A549 (cell line): ENCODE results near the gene GAS2L2. TPM values are rescaled to one million over a fixed set of nuclear protein-coding genes. Genes with fewer than 3 reads are reported as not detected.

Experiments
- ATAC-seq, 2 experiments: fragments of 200-7000 bp in 1 of 2; fragments of >200 bp in 1 of 2; cut with Nextera tagmentation in 1 of 2; cut with Tn5 transposase in 1 of 2; 3 replicates each; pipeline versions ENCODE4 v1.8.0 to v1.9.1; 2018 to 2020; ENCODE audit warnings: mild to moderate bottlenecking in 1 of 2, moderate library complexity in 1 of 2
- CTCF ChIA-PET: fragments of 300-600 bp; sonication (Branson Sonifier 250); formaldehyde crosslinking; extraction: SDS; loops from one replicate; lab custom pipeline; 2021; ENCODE audit warnings: antibody characterized with exemption, inconsistent platforms; lab: Yijun Ruan, JAX
- POLR2A ChIA-PET: fragments of 350-600 bp; formaldehyde crosslinking; extraction: SDS; loops from one replicate; lab custom pipeline; 2021; ENCODE audit warnings: antibody characterized with exemption, inconsistent platforms; lab: Yijun Ruan, JAX
- DNase-seq, 2 experiments: peaks; one replicate each; pipeline versions ENCODE4 v3.0.0 to v3.0.0-alpha.2; 2011 to 2016; ENCODE audit warnings: low read depth in 1 of 2, low spot score in 1 of 2
- FAIRE-seq: peaks from 2 replicates; lab custom pipeline; 2011; peaks lifted over from hg19 to GRCh38; lab: Jason Lieb, UNC
- H3K27ac ChIP-seq, 2 experiments: fragments of >200 bp; sonication (Bioruptor Twin); formaldehyde crosslinking; 3 replicates each; pipeline ENCODE4 v1.5.1; 2016 to 2017
- H3K4me1 ChIP-seq: fragments of >200 bp; sonication (Bioruptor Twin); formaldehyde crosslinking; 3 replicates; pipeline ENCODE4 v1.6.1; 2016
- H3K4me2 ChIP-seq: fragments of >200 bp; sonication (Bioruptor Twin); formaldehyde crosslinking; 3 replicates; pipeline ENCODE4 v1.6.1; 2016
- H3K4me3 ChIP-seq: fragments of >200 bp; sonication (Bioruptor Twin); formaldehyde crosslinking; 3 replicates; pipeline ENCODE4 v1.5.1; 2016
- H3K9me3 ChIP-seq: fragments of >200 bp; sonication (Bioruptor Twin); formaldehyde crosslinking; 3 replicates; pipeline ENCODE4 v1.6.1; 2016
- CBX8 ChIP-seq: fragments of 200-600 bp; sonication (generic); IDR thresholded peaks from 2 replicates; pipeline ENCODE4 v1.6.1; 2016
- CHD2 ChIP-seq: fragments of 150-350 bp; IDR thresholded peaks from 2 replicates; pipeline ENCODE4 v1.6.1; 2014; ENCODE audit warnings: low read length; ENCODE audit not compliant: partially characterized antibody
- EHF ChIP-seq: fragments of 250-450 bp; sonication (Bioruptor Pico); IDR thresholded peaks from 2 replicates; pipeline ENCODE4 v1.5.0; 2020; ENCODE audit warnings: mild to moderate bottlenecking
- EHMT2 ChIP-seq: fragments of 200-600 bp; sonication (generic); IDR thresholded peaks from 2 replicates; pipeline ENCODE4 v1.6.1; 2016; ENCODE audit warnings: antibody characterized with exemption, low read depth, mild to moderate bottlenecking, moderate library complexity
- FOSL2 ChIP-seq, 2 experiments: fragments of 450-650 bp in 1 of 2; fragments of >200 bp in 1 of 2; sonication (Bioruptor Twin) in 1 of 2; formaldehyde crosslinking; IDR thresholded peaks; 2 replicates each; pipeline versions ENCODE4 v1.5.0 to v1.6.1; 2016 to 2020; ENCODE audit warnings: mild to moderate bottlenecking in 1 of 2, moderate library complexity in 1 of 2
- HEYL ChIP-seq: fragments of 250-450 bp; sonication (Bioruptor Pico); IDR thresholded peaks from 2 replicates; pipeline ENCODE4 v1.8.0; 2021; ENCODE audit warnings: mild to moderate bottlenecking, moderate library complexity
- HOXB13 ChIP-seq: fragments of 250-450 bp; sonication (Bioruptor Pico); IDR thresholded peaks from 2 replicates; pipeline ENCODE4 v1.5.0; 2020; ENCODE audit warnings: low read depth, mild to moderate bottlenecking, moderate library complexity
- HOXB5 ChIP-seq: fragments of 250-450 bp; sonication (Bioruptor Pico); IDR thresholded peaks from 2 replicates; pipeline ENCODE4 v1.5.0; 2020; ENCODE audit warnings: mild to moderate bottlenecking, moderate library complexity
- KDM1A ChIP-seq: fragments of 200-600 bp; sonication (generic); IDR thresholded peaks from 2 replicates; pipeline ENCODE4 v1.6.1; 2016; ENCODE audit warnings: low read depth, mild to moderate bottlenecking
- KDM5A ChIP-seq: fragments of 200-600 bp; sonication (generic); IDR thresholded peaks from 2 replicates; pipeline ENCODE4 v1.6.1; 2016; ENCODE audit warnings: antibody characterized with exemption, mild to moderate bottlenecking
- MAZ ChIP-seq: fragments of 150-350 bp; IDR thresholded peaks from 2 replicates; pipeline ENCODE4 v1.6.1; 2014; ENCODE audit warnings: antibody characterized with exemption, low read depth, low read length, borderline replicate concordance
- MYC ChIP-seq: IDR thresholded peaks from 2 replicates; pipeline ENCODE4 v1.6.1; 2012; ENCODE audit warnings: mild to moderate bottlenecking, inconsistent platforms, low read length, improper control_type of control experiment, borderline replicate concordance
- NPAS2 ChIP-seq: fragments of 250-450 bp; sonication (Bioruptor Pico); IDR thresholded peaks from 2 replicates; pipeline ENCODE4 v1.8.0; 2022; ENCODE audit warnings: mild to moderate bottlenecking, moderate library complexity, borderline replicate concordance
- POLR2A ChIP-seq: IDR thresholded peaks from 2 replicates; pipeline ENCODE4 v1.6.1; 2012; ENCODE audit warnings: mild to moderate bottlenecking, low read length
- RAD21 ChIP-seq, 2 experiments: fragments of >200 bp in 1 of 2; sonication (Bioruptor Twin) in 1 of 2; formaldehyde crosslinking in 1 of 2; IDR thresholded peaks in 1 of 2; conservative IDR thresholded peaks in 1 of 2; 2 replicates in 1 of 2; 3 replicates in 1 of 2; pipeline ENCODE4 v1.6.1; 2012 to 2018; ENCODE audit warnings: inconsistent platforms in 1 of 2
- RARB ChIP-seq: fragments of 250-450 bp; sonication (Bioruptor Pico); IDR thresholded peaks from 2 replicates; pipeline ENCODE4 v1.8.0; 2021; ENCODE audit warnings: mild to moderate bottlenecking, moderate library complexity
- RCOR1 ChIP-seq: fragments of 150-350 bp; IDR thresholded peaks from 2 replicates; pipeline ENCODE4 v1.6.1; 2014; ENCODE audit warnings: antibody characterized with exemption, low read length, low read depth
- SREBF2 ChIP-seq: fragments of 450-650 bp; IDR thresholded peaks from 2 replicates; pipeline ENCODE4 v1.6.1; 2014; ENCODE audit warnings: mild to moderate bottlenecking, moderate library complexity
- TP53 ChIP-seq: fragments of 250-450 bp; sonication (Bioruptor Pico); IDR thresholded peaks from 2 replicates; pipeline ENCODE4 v1.5.0; 2021; ENCODE audit warnings: mild to moderate bottlenecking, moderate library complexity
- ZFP36 ChIP-seq: fragments of 450-650 bp; IDR thresholded peaks from 2 replicates; pipeline ENCODE4 v1.6.1; 2014; ENCODE audit warnings: borderline replicate concordance; ENCODE audit not compliant: partially characterized antibody
- WGBS: methylation state at CpG from one replicate; pipeline ENCODE4 v1.1.6; 2017; ENCODE audit errors: missing lambda C conversion rate; 5-methylcytosine and 5-hydroxymethylcytosine counted together
- polyA plus RNA-seq, 4 experiments: library from polyadenylated mRNA; depleted of rRNA in 3 of 4; stranded (reverse); fragments of >200 nt; fragmentation: RNase III in 1 of 4; extraction: RNeasy Plus Mini Kit Qiagen cat#74134 plus additional on column Dnase treatment in 1 of 4; gene quantifications; 2 replicates in 3 of 4; 3 replicates in 1 of 4; pipeline ENCODE4 v1.2.3, GENCODE V29; 2011 to 2017
- TF ChIP-seq, protein P1 (sequence below): IDR thresholded peaks from 2 replicates; pipeline ENCODE4 v1.6.1; 2012; ENCODE audit warnings: low read depth, borderline replicate concordance
- TF ChIP-seq, protein P2 (sequence below): fragments of >200 bp; sonication (Bioruptor Twin); formaldehyde crosslinking; IDR thresholded peaks from 3 replicates; pipeline ENCODE4 v1.6.1; 2016
- TF ChIP-seq, protein P3 (sequence below): fragments of >200 bp; sonication (Bioruptor Twin); formaldehyde crosslinking; IDR thresholded peaks from 2 replicates; pipeline ENCODE4 v1.6.1; 2016
- TF ChIP-seq, protein P4 (sequence below): fragments of 250-450 bp; sonication (Bioruptor Pico); IDR thresholded peaks from 2 replicates; pipeline ENCODE4 v1.5.0; 2021; ENCODE audit warnings: mild to moderate bottlenecking, moderate library complexity, borderline replicate concordance

Gene GAS2L2
- polyA plus RNA-seq, 2 of the 4 experiments (the other 2 are of a cell fraction): 0.06 to 0.15 TPM

DNA sequence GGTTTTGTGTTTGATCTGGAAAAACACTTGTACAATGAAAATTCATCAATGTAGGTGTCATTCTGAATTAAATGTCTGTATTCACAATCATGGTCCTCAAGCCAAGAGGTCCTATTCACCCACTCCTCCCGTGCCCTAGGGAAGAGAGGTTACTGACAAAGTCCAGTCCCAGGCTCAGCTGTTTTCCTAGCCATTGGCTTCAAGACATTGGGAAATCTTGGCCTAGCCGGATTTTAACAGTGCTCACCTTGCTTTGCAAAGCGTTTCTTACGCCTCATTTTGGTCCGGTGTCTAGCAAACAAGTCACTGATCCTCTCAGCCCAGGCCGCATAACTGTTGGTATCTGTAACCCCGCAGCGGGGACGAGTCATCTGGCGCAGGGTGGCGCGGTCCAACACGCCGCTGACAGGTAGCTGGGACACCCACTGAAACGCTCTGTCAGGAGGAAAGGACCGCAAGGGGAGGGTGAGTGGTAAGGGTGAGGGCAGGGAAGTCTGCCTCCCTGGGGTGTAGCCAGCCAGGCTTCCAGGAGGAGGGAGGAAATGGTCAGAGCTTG, 25.7 kb upstream of the GAS2L2 start:
- 88% methylated on average over 16 of the region's 16 CpGs for WGBS
- no peak for FAIRE-seq
- H3K27ac ChIP-seq: peak overlapping the region; percentile 5 to 14; a peak in 2 of 6 replicates
- peaks cover 42% of the 10 kb centered on the region for H3K4me1 ChIP-seq
- no peak overlapping the region for H3K4me3 ChIP-seq
- TF ChIP-seq EHF (no peak), TP53 (CRISPR knock-in tag) (no peak), ZFP36 (no peak), HOXB13 (CRISPR knock-in tag) (no peak), HOXB5 (CRISPR knock-in tag) (no peak), CBX8 (no peak), SREBF2 (no peak), NPAS2 (CRISPR knock-in tag) (no peak), POLR2A (no peak), MYC (no peak), KDM1A (no peak), MAZ (no peak), KDM5A (no peak), RCOR1 (no peak), HEYL (CRISPR knock-in tag) (no peak), RARB (CRISPR knock-in tag) (no peak)
- TF ChIP-seq, protein P1, sequence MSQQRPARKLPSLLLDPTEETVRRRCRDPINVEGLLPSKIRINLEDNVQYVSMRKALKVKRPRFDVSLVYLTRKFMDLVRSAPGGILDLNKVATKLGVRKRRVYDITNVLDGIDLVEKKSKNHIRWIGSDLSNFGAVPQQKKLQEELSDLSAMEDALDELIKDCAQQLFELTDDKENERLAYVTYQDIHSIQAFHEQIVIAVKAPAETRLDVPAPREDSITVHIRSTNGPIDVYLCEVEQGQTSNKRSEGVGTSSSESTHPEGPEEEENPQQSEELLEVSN: no peak
- TF ChIP-seq, protein P2, sequence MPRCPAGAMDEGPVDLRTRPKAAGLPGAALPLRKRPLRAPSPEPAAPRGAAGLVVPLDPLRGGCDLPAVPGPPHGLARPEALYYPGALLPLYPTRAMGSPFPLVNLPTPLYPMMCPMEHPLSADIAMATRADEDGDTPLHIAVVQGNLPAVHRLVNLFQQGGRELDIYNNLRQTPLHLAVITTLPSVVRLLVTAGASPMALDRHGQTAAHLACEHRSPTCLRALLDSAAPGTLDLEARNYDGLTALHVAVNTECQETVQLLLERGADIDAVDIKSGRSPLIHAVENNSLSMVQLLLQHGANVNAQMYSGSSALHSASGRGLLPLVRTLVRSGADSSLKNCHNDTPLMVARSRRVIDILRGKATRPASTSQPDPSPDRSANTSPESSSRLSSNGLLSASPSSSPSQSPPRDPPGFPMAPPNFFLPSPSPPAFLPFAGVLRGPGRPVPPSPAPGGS: no peak
- TF ChIP-seq, protein P3, sequence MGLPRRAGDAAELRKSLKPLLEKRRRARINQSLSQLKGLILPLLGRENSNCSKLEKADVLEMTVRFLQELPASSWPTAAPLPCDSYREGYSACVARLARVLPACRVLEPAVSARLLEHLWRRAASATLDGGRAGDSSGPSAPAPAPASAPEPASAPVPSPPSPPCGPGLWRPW: no peak
- H3K9me3 ChIP-seq: no peaks in the 10 kb centered on the region
- POLR2A ChIA-PET: interaction anchor here (0.9 kb wide), 1 partner anchor 9 kb away, joined by 3 read pairs; no protein-coding TSS in a partner anchor
- DNase-seq: no peak
- no peak for ATAC-seq
- CTCF ChIA-PET: interaction anchor here (35.4 to 43.9 kb wide), 2 partner anchors 23 to 27 kb away, joined by 1116 to 2039 read pairs; partner anchors contain the start of genes C17orf50, GAS2L2, MMP28 and TAF15
- peak overlapping the region; percentile 15; the same call in 1 of the 3 replicates for H3K4me2 ChIP-seq

DNA sequence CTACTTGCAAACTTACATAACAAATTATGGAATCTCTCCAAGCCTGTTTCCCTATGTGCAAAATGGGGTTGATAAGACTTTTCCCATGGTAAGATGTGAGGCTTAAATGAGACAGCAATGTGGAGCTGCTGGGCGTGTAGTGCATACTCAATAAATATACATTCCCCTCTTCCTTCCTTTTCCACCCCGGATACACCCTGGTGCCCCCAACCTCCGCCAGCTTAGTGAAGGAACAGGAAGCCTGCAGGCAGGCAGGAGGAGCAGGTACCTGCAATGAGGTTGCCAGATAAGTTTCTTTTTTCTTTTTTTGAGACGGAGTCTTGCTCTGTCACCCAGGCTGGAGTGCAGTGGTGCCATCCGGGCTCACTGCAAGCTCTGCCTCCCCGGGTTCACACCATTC, 22.5 kb upstream of the GAS2L2 start:
- ATAC-seq (no peak), FAIRE-seq (no peak), DNase-seq (no peak)
- no peak overlapping the region; the same call in 2 of the 3 replicates for H3K4me2 ChIP-seq
- H3K9me3 ChIP-seq: no peaks in the 10 kb centered on the region
- POLR2A ChIA-PET: no interaction called here
- 75% methylated on average over 6 of the region's 6 CpGs for WGBS
- CTCF ChIA-PET: interaction anchor here (0.6 to 43.9 kb wide), 6 partner anchors 11 to 930 kb away, joined by 3 to 2039 read pairs (median 10); partner anchors contain the start of genes C17orf50, GAS2L2, MMP28 and TAF15
- no peak overlapping the region for H3K4me3 ChIP-seq
- peaks cover 35% of the 10 kb centered on the region for H3K4me1 ChIP-seq
- H3K27ac ChIP-seq: peak overlapping the region in 1 of 2 experiments; percentile 67; a peak in 3 of 6 replicates
- no peak for TF ChIP-seq EHMT2
- TF ChIP-seq, protein P4, sequence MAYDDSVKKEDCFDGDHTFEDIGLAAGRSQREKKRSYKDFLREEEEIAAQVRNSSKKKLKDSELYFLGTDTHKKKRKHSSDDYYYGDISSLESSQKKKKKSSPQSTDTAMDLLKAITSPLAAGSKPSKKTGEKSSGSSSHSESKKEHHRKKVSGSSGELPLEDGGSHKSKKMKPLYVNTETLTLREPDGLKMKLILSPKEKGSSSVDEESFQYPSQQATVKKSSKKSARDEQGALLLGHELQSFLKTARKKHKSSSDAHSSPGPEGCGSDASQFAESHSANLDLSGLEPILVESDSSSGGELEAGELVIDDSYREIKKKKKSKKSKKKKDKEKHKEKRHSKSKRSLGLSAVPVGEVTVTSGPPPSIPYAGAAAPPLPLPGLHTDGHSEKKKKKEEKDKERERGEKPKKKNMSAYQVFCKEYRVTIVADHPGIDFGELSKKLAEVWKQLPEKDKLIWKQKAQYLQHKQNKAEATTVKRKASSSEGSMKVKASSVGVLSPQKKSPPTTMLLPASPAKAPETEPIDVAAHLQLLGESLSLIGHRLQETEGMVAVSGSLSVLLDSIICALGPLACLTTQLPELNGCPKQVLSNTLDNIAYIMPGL: no peak
- TF ChIP-seq CBX8: no peak
- TF ChIP-seq, protein P3: no peak
- TF ChIP-seq HEYL (CRISPR knock-in tag): no peak
- no peak for TF ChIP-seq MAZ
- no peak for TF ChIP-seq CHD2
- no peak for TF ChIP-seq RAD21 (conservative IDR thresholded peaks at IDR 0.05 in 1 of 2, IDR thresholded peaks at IDR 0.05 in 1 of 2)
- TF ChIP-seq FOSL2 (IDR thresholded peaks at IDR 0.05): no peak
- TF ChIP-seq FOSL2 (CRISPR knock-in tag; IDR thresholded peaks at IDR 0.05): no peak
